Right renal cortex interstitium (tissue), 3 donors: ENCODE data around the gene LEF1. TPM values are rescaled to one million over a fixed set of nuclear protein-coding genes. Genes with fewer than 3 reads are reported as not detected.

Experiments used
- DNase-seq, 3 donors: peaks; one replicate each; pipeline ENCODE4 v3.0.0-alpha.2; 2013; ENCODE audit warnings: low read depth in 3 of 3, low spot score in 2 of 3
- polyA plus RNA-seq, 3 donors: library from polyadenylated mRNA; unstranded; fragments of 120-200 nt; gene quantifications; one replicate each; pipeline ENCODE4 v1.2.1, GENCODE V29; 2013; ENCODE audit not compliant: insufficient read length in 3 of 3

Gene LEF1
- polyA plus RNA-seq, 3 donors: 68.8 to 78.9 (median 74.0) TPM

GRCh38 chr4:108005807-108006206 is 162.9 kb downstream of the LEF1 start:
- DNase-seq: no peak

- DNase-seq: no peak
These were observed 164.1 kb downstream of the LEF1 start for GRCh38 chr4:108004646-108005045.

DNA sequence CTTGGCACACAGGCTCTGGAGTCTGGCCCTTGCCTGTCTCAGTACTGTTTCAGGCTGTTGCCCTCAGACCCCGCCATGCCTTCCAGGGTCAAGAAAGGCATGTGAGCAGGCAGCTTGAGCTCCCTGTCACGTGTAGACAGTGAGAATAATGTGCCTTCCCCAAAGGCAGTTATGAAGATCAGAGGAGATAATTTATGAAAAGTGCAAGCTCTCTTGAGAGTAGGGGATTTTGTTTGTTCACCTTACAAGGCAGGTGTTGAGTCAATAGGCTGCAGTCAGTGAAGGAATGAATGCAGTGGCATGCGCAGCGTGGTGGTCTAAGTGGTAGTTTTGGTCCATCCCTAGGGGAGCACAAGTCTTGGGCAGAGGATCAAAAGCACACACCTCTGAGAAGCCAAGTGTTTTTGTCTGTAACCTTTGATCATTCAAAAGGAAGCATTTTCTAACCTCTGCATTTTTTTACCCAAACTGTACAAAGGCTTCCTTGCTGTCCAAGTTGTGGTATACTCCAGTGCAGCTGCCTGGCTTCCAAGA is 164.7 kb downstream of the LEF1 start:
- DNase-seq: no peak

DNA sequence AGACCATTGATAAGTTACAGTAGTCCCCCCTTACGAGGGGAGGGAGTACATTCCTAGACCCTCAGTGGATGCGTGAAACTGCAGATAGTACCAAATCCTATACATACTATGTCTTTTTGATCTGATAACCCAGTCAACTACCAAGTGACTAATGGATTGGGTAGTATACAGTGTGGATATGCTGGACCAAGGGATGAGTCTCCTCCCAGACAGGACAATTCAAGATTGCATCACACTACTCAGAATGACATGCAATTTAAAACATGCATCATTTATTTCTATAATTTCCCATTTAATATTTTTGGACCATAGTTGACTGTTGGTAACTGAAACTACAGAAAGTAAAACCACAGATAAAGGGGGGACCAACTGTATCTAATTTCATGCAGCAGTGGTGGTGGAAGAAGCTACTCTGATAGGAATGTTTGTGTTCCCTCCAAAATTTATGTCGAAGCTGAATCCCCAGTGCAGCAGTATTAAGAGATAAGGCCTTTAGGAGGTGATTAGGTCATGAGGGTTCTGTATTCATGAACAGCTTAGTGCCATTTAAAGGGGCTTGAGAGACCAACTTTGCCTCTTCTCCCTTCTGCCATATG is 167.1 kb downstream of the LEF1 start:
- no peak for DNase-seq

GRCh38 chr4:107999932-108000539 is 168.7 kb downstream of the LEF1 start:
- no peak for DNase-seq

DNA sequence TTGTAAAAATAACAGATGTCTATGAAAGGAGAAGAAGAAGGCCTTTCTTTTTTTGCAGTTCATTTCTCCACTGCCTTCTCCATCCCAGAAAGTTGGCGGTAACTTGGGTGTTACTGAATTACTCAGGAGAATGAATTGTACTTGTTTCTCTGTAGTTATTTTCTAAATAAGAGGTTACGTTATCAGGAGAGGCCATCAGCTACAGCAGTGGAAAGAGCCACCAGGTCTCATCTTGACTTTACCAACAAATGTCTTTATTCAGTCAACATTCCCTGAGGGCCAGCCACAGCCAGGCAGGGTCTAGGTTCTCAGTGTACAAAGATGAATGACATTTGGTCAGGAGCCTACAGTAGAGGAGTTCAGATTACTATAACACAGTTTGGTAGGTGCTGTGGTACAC is 170.9 kb downstream of the LEF1 start:
- DNase-seq: no peak

Other genes with a start within 250 kb of the LEF1 start
- 1 to 10 TPM; 5.1 to 6.1 (median 5.8) TPM for gene CYP2U1, start 237.4 kb downstream of the LEF1 start, polyA plus RNA-seq
- 100 to 1,000 TPM; 101 to 111 (median 111) TPM for gene HADH, start 179.0 kb downstream of the LEF1 start, polyA plus RNA-seq